Activated CD8-positive, alpha-beta T cell treated with anti-CD3 and anti-CD28 coated beads for 36 hours (primary cell): ENCODE results near the gene RAB32. TPM values are rescaled to one million over a fixed set of nuclear protein-coding genes. Genes with fewer than 3 reads are reported as not detected.

Experiments used
- ATAC-seq: fragments of 200-7000 bp; cut with Tn5 transposase; one replicate; pipeline ENCODE4 v1.10.0; 2021; ENCODE audit warnings: mild to moderate bottlenecking, moderate library complexity
- CTCF ChIA-PET: fragments of 350-600 bp; sonication (Branson Sonifier 250); formaldehyde crosslinking; loops from one replicate; lab custom pipeline; 2021; ENCODE audit warnings: antibody characterized with exemption; lab: Charles Lee
- POLR2A ChIA-PET: fragments of 350-600 bp; sonication (Branson Sonifier 250); formaldehyde crosslinking; loops from one replicate; lab custom pipeline; 2021; ENCODE audit warnings: antibody characterized with exemption; lab: Charles Lee
- DNase-seq: peaks from one replicate; pipeline ENCODE4 v3.0.0-alpha.2; 2020
- H3K27ac Mint-ChIP-seq: one replicate; pipeline ENCODE4 v1.8.0; 2021; ENCODE audit warnings: mild to moderate bottlenecking, mixed read lengths
- H3K27me3 Mint-ChIP-seq: one replicate; pipeline ENCODE4 v1.8.0; 2021; ENCODE audit warnings: mixed read lengths
- H3K36me3 Mint-ChIP-seq: one replicate; pipeline ENCODE4 v1.8.0; 2021; ENCODE audit warnings: low read depth, mixed read lengths
- H3K4me1 Mint-ChIP-seq: one replicate; pipeline ENCODE4 v1.8.0; 2021; ENCODE audit warnings: low read depth, mixed read lengths
- H3K4me3 Mint-ChIP-seq: one replicate; pipeline ENCODE4 v1.8.0; 2021; ENCODE audit warnings: mild to moderate bottlenecking, moderate library complexity, mixed read lengths
- H3K9me3 Mint-ChIP-seq: one replicate; pipeline ENCODE4 v1.8.0; 2021; ENCODE audit warnings: mixed read lengths
- CTCF ChIP-seq: fragments of 200-600 bp; IDR thresholded peaks from one replicate; pipeline ENCODE4 v1.8.0; 2022; ENCODE audit warnings: antibody characterized with exemption, mild to moderate bottlenecking
- intact Hi-C: fragments of 100-400 bp; cut with micrococcal nuclease; formaldehyde crosslinking; loops from one replicate; pipeline ENCODE4 v1.10.0; 2022
- total RNA-seq, 2 experiments: library from RNA; stranded (reverse); gene quantifications; one replicate each; pipeline ENCODE4 v1.2.3, GENCODE V29; 2021

RAB32 gene
- total RNA-seq, 2 experiments from 2014 or later: 0.36 TPM; not detected in 1

- ChIA-PET POLR2A (no interaction called here), CTCF (interaction anchor here (1.5 kb wide), 1 partner anchor 9 kb away, joined by 4 read pairs; no protein-coding TSS in a partner anchor)
- Mint-ChIP-seq H3K36me3 (no peaks in the 10 kb centered on the region), H3K27me3 (no peaks in the 10 kb centered on the region), H3K9me3 (no peaks in the 10 kb centered on the region), H3K27ac (no peak overlapping the region), H3K4me3 (no peak overlapping the region), H3K4me1 (no peaks in the 10 kb centered on the region)
- intact Hi-C loops: no loop called here
- no peak for DNase-seq
- ATAC-seq: no peak
- no peak for TF ChIP-seq CTCF
Observed at GRCh38 chr6:146581968-146582367, 38.3 kb downstream of the RAB32 start.

- Mint-ChIP-seq H3K9me3 (no peaks in the 10 kb centered on the region), H3K4me3 (no peak overlapping the region), H3K36me3 (no peaks in the 10 kb centered on the region), H3K27me3 (no peaks in the 10 kb centered on the region), H3K27ac (no peak overlapping the region), H3K4me1 (no peaks in the 10 kb centered on the region)
- DNase-seq (no peak), ATAC-seq (no peak)
- TF ChIP-seq CTCF: no peak
- ChIA-PET POLR2A (no interaction called here), CTCF (interaction anchor here (1.5 kb wide), 1 partner anchor 8 kb away, joined by 4 read pairs; no protein-coding TSS in a partner anchor)
- intact Hi-C loops: no loop called here
Observed at GRCh38 chr6:146582857-146583256, 39.2 kb downstream of the RAB32 start.

- ChIA-PET CTCF (no interaction called here), POLR2A (no interaction called here)
- no peak for DNase-seq
- H3K27ac Mint-ChIP-seq: no peak overlapping the region
- ATAC-seq: no peak
- no peak for TF ChIP-seq CTCF
- H3K36me3 Mint-ChIP-seq: no peaks in the 10 kb centered on the region
- H3K9me3 Mint-ChIP-seq: no peaks in the 10 kb centered on the region
- no peaks in the 10 kb centered on the region for H3K27me3 Mint-ChIP-seq
- no peaks in the 10 kb centered on the region for H3K4me1 Mint-ChIP-seq
- no peak overlapping the region for H3K4me3 Mint-ChIP-seq
- intact Hi-C loops: no loop called here
Observed at GRCh38 chr6:146583966-146584365, 40.3 kb downstream of the RAB32 start.

- TF ChIP-seq CTCF: no peak
- ATAC-seq (no peak), DNase-seq (no peak)
- no peak overlapping the region for H3K4me3 Mint-ChIP-seq
- H3K9me3 Mint-ChIP-seq: no peaks in the 10 kb centered on the region
- H3K27ac Mint-ChIP-seq: no peak overlapping the region
- H3K4me1 Mint-ChIP-seq: no peaks in the 10 kb centered on the region
- ChIA-PET CTCF (no interaction called here), POLR2A (no interaction called here)
- no peaks in the 10 kb centered on the region for H3K27me3 Mint-ChIP-seq
- intact Hi-C loops: no loop called here
- H3K36me3 Mint-ChIP-seq: no peaks in the 10 kb centered on the region
Observed at GRCh38 chr6:146587459-146587858, 43.8 kb downstream of the RAB32 start.

- Mint-ChIP-seq H3K9me3 (no peaks in the 10 kb centered on the region), H3K27me3 (no peaks in the 10 kb centered on the region), H3K36me3 (no peaks in the 10 kb centered on the region), H3K4me3 (no peak overlapping the region), H3K4me1 (no peaks in the 10 kb centered on the region), H3K27ac (no peak overlapping the region)
- no peak for DNase-seq
- TF ChIP-seq CTCF: no peak
- ChIA-PET POLR2A (no interaction called here), CTCF (no interaction called here)
- intact Hi-C loops: no loop called here
- no peak for ATAC-seq
Observed at GRCh38 chr6:146590492-146590891, 46.9 kb downstream of the RAB32 start.
